PFSK-1 (cell line): ENCODE data around the gene GP5.

Experiments used
- POLR2AphosphoS5 ChIP-seq: IDR thresholded peaks from 2 replicates; pipeline ENCODE4 v1.6.1; 2012; ENCODE audit warnings: low read depth, mild to moderate bottlenecking, control low read depth, low read length, moderate library complexity
- REST ChIP-seq, 2 experiments: IDR thresholded peaks; 2 replicates each; pipeline versions ENCODE4 v1.6.1 to v1.8.0; 2011 to 2012; ENCODE audit warnings: low read depth in 2 of 2, low read length in 2 of 2, control low read depth in 1 of 2, inconsistent platforms in 1 of 2, mild to moderate bottlenecking in 1 of 2, moderate library complexity in 1 of 2; ENCODE audit not compliant: insufficient read depth in 1 of 2
- SIN3A ChIP-seq: IDR thresholded peaks from 2 replicates; pipeline ENCODE4 v1.6.1; 2012; ENCODE audit warnings: mild to moderate bottlenecking, low read length, moderate library complexity, borderline replicate concordance; ENCODE audit not compliant: insufficient read depth
- TAF1 ChIP-seq: IDR thresholded peaks from 2 replicates; pipeline ENCODE4 v1.6.1; 2012; ENCODE audit warnings: low read length, control low read depth, borderline replicate concordance; ENCODE audit not compliant: insufficient read depth

- TF ChIP-seq POLR2AphosphoS5, result no peak
- no peak for TF ChIP-seq TAF1
- TF ChIP-seq REST (IDR thresholded peaks at IDR 0.05; ENCODE audit: insufficient read depth in 1 of 2, low read depth in 2 of 2, low read length in 2 of 2), result no peak
- TF ChIP-seq SIN3A, result no peak
Observed at GRCh38 chr3:194379651-194380050, 19.4 kb downstream of the GP5 start.
